ENCODE results near the gene BAIAP2L1. TPM values are rescaled to one million over a fixed set of nuclear protein-coding genes. Genes with fewer than 3 reads are reported as not detected.

The BAIAP2L1 gene
- total and polyA plus RNA-seq, 9 of the 15 experiments (the other 6 are each of a cell fraction or from before 2014, with no cell fraction given), result 4.2 to 29.8 (median 15.5) TPM

- WGBS (ENCODE audit: insufficient coverage, low coverage, missing lambda C conversion rate), result 56% methylated on average over 4 of the region's 4 CpGs
- ATAC-seq (no peak), FAIRE-seq (no peak), DNase-seq (ENCODE audit: extremely low read depth in 1 of 4, low spot score in 3 of 4) (no peak)
- Histone ChIP-seq H3K9me1 (ENCODE audit: control insufficient read depth, insufficient read depth, low read length) (no peaks in the 10 kb centered on the region), H4K20me1 (replicated peaks; ENCODE audit: control insufficient read depth, insufficient read depth, low read length) (no peaks in the 10 kb centered on the region), H3K4me1 (replicated peaks in 1 of 2; ENCODE audit: control insufficient read depth in 2 of 2, insufficient read depth in 2 of 2, low read length in 2 of 2) (peaks cover 3 to 8% of the 10 kb centered on the region in 2 experiments; a peak in 3 of 5 replicates), H3K79me2 (ENCODE audit: control insufficient read depth, insufficient read depth, low read length) (peaks cover 45% of the 10 kb centered on the region), H3K27ac (ENCODE audit: extremely low read depth, low read depth, low read length) (no peak overlapping the region), H3K9ac (ENCODE audit: insufficient read depth in 1 of 2, low read depth in 2 of 2, low read length in 2 of 2) (no peak overlapping the region), H2AFZ (ENCODE audit: low read depth, low read length) (no peak overlapping the region), H3K4me3 (no peak overlapping the region), H3K9me3 (replicated peaks; ENCODE audit: control insufficient read depth, insufficient read depth, low read depth, low read length) (no peaks in the 10 kb centered on the region; the same call in 1 of the 2 replicates), H3K27me3 (ENCODE audit: control insufficient read depth in 2 of 2, insufficient read depth in 2 of 2, low read length in 2 of 2) (peaks cover 0 to 2% of the 10 kb centered on the region in 2 experiments; a peak in 1 of 5 replicates), H3K36me3 (ENCODE audit: control insufficient read depth, insufficient read depth, low read length) (no peaks in the 10 kb centered on the region), H3K4me2 (ENCODE audit: insufficient read depth, low read length) (no peak overlapping the region)
- CTCF ChIA-PET (ENCODE audit: low intra/inter-chr PET ratio), result no interaction called here
- in situ Hi-C loops (cut with MboI) (no loop called here), intact Hi-C loops (cut with micrococcal nuclease) (no loop called here)
- no TSS peak for BruUV-seq (replicated peaks)
- POLR2A ChIA-PET, result interaction anchor here (0.6 to 0.9 kb wide), 2 partner anchors 9 to 80 kb away, joined by 3 read pairs; no protein-coding TSS in a partner anchor
- TF ChIP-seq CEBPZ (IDR thresholded peaks at IDR 0.05; ENCODE audit: borderline replicate concordance, low read depth, low read length) (no peak), MAFF (IDR thresholded peaks at IDR 0.05; ENCODE audit: low read length) (peak; percentile 59; the same call in 1 of the 2 replicates), ZNF316 (IDR thresholded peaks at IDR 0.05) (peak; percentile 85), MAFK (IDR thresholded peaks at IDR 0.05; ENCODE audit: low read length) (peak; percentile 64; the same call in 1 of the 2 replicates), C11orf30 (IDR thresholded peaks at IDR 0.05; ENCODE audit: low read depth) (peak; percentile 57; the same call in 1 of the 2 replicates), MAFG (tag; conservative IDR thresholded peaks at IDR 0.05) (peak; percentile 21; the same call in 1 of the 2 replicates)
Measured at GRCh38 chr7:98395481-98395880, 5.4 kb downstream of the BAIAP2L1 start.
